GM10248 (cell line): ENCODE data around the gene SPRED2.

Source experiments
- CTCF ChIA-PET: fragments of 300-600 bp; sonication (Branson Sonifier 250); formaldehyde crosslinking; extraction: SDS; loops from one replicate; lab custom pipeline; 2021; ENCODE audit warnings: antibody characterized with exemption; lab: Yijun Ruan, JAX
- POLR2A ChIA-PET: fragments of 350-650 bp; sonication (Branson Sonifier 250); formaldehyde crosslinking; extraction: SDS; loops from one replicate; lab custom pipeline; 2020; ENCODE audit warnings: antibody characterized with exemption; lab: Yijun Ruan, JAX
- DNase-seq: peaks from one replicate; pipeline ENCODE4 v3.0.0; 2012; ENCODE audit errors: extremely low spot score
- CTCF ChIP-seq: IDR thresholded peaks from 2 replicates; pipeline ENCODE4 v1.5.1; 2012; ENCODE audit warnings: mild to moderate bottlenecking, low read depth; ENCODE audit errors: extremely low read depth, missing control alignments, control extremely low read depth

The SPRED2 gene

GRCh38 chr2:65311049-65311448 lies 121.3 kb downstream of the SPRED2 start:
- no peak for DNase-seq
- CTCF ChIA-PET = interaction anchor here (0.8 to 2.1 kb wide), 7 partner anchors 9 to 263 kb away, joined by 3 to 11 read pairs (median 4); no protein-coding TSS in a partner anchor
- POLR2A ChIA-PET = no interaction called here
- TF ChIP-seq CTCF = no peak

GRCh38 chr2:65309699-65310098 lies 122.7 kb downstream of the SPRED2 start:
- CTCF ChIA-PET = interaction anchor here (1.3 to 2.1 kb wide), 4 partner anchors 9 to 41 kb away, joined by 4 to 11 read pairs (median 5); no protein-coding TSS in a partner anchor
- no peak for DNase-seq
- POLR2A ChIA-PET = no interaction called here
- TF ChIP-seq CTCF = no peak

- ChIA-PET CTCF (no interaction called here), POLR2A (no interaction called here)
- no peak for TF ChIP-seq CTCF
- no peak for DNase-seq
Measured at GRCh38 chr2:65305934-65306333, 126.5 kb downstream of the SPRED2 start.

GRCh38 chr2:65300761-65301711 lies 131.4 kb downstream of the SPRED2 start:
- ChIA-PET CTCF (interaction anchor here (0.9 to 2.6 kb wide), 8 partner anchors 7 to 273 kb away, joined by 3 to 11 read pairs (median 4); no protein-coding TSS in a partner anchor), POLR2A (interaction anchor here (0.6 kb wide), 1 partner anchor 171 kb away, joined by 3 read pairs; no protein-coding TSS in a partner anchor)
- TF ChIP-seq CTCF = no peak
- peak; percentile 80 for DNase-seq

- ChIA-PET CTCF (interaction anchor here (0.6 to 1.7 kb wide), 8 partner anchors 10 to 274 kb away, joined by 3 to 6 read pairs (median 4); no protein-coding TSS in a partner anchor), POLR2A (no interaction called here)
- DNase-seq = no peak
- no peak for TF ChIP-seq CTCF
Measured at GRCh38 chr2:65300134-65300760, 132.2 kb downstream of the SPRED2 start.

GRCh38 chr2:65299246-65299645 lies 133.2 kb downstream of the SPRED2 start:
- TF ChIP-seq CTCF = no peak
- ChIA-PET CTCF (interaction anchor here (1.3 to 1.6 kb wide), 3 partner anchors 17 to 23 kb away, joined by 5 to 6 read pairs (median 5); no protein-coding TSS in a partner anchor), POLR2A (interaction anchor here (0.8 kb wide), 1 partner anchor 705 kb away, joined by 4 read pairs; no protein-coding TSS in a partner anchor)
- peak; percentile 41 for DNase-seq
